ENCODE data around the gene RBM43.
"Not testable (repeated sequence)": the region's sequence is repeated elsewhere in the genome, so short reads cannot be mapped to it uniquely, and the experiment has no call there.

The RBM43 gene

DNA sequence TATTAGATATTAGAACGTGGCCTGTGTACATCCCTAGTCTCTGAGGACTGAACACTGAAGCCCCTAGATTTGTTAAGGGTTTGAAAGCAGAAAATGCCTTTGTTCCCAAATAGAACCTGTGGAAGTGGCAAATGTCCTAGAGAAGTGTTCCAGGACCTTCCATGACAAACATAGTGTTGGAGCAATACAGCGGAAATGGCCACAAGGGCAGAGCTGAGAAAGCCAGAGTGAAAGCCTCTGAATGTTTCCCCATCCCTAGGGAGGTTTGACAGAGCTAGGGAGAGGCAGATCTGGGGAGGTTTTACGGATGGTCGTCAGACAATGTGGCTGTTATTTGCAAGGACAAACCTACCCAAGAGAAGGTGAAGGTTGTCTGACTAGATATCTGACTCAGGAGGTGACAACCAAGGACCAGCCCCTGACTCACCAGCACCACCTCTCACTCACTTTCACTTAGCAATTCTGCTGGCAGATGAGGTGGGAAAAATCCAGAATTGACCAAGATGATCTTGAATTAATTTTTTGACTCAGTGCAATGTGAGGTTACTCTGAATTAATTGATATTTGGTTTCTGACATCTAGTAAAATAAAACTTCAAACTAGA lies 24.1 kb downstream of the RBM43 start:
- no peak for DNase-seq
- intact Hi-C loops (cut with DNase I) = loop anchor here (10.0 kb wide), 1 partner anchor 1643 kb away; no protein-coding TSS in a partner anchor

DNA sequence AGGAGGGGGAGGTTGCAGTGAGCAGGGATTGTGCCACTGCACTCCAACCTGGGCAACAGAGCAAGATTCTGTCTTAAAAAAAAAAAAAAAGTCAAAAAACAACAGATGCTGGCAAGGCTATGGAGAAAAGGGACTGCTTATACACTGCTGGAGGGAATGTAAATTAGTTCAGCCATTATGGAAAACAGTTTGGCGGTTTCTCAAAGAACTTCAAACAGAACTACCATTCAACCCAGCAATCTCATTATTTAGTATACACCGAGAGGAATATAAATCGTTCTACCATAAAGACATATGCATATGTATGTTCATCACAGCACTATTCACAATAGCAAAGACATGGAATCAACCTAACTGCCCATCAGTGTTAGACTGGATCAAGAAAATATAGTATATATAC lies 27.9 kb downstream of the RBM43 start:
- not testable (repeated sequence) for DNase-seq
- intact Hi-C loops (cut with DNase I) = loop anchor here (10.0 kb wide), 1 partner anchor 1639 kb away; no protein-coding TSS in a partner anchor

GRCh38 chr2:151233288-151233687 lies 28.4 kb downstream of the RBM43 start:
- intact Hi-C loops (cut with DNase I) = loop anchor here (10.0 kb wide), 1 partner anchor 1638 kb away; no protein-coding TSS in a partner anchor

GRCh38 chr2:151230627-151231140 lies 31.0 kb downstream of the RBM43 start:
- intact Hi-C loops (cut with DNase I) = loop anchor here (10.0 kb wide), 1 partner anchor 1636 kb away; no protein-coding TSS in a partner anchor
- no peak for DNase-seq

More at GRCh38 chr2:151233288-151233687, 28.4 kb downstream of the RBM43 start:
- DNase-seq = not testable (repeated sequence)

DNA sequence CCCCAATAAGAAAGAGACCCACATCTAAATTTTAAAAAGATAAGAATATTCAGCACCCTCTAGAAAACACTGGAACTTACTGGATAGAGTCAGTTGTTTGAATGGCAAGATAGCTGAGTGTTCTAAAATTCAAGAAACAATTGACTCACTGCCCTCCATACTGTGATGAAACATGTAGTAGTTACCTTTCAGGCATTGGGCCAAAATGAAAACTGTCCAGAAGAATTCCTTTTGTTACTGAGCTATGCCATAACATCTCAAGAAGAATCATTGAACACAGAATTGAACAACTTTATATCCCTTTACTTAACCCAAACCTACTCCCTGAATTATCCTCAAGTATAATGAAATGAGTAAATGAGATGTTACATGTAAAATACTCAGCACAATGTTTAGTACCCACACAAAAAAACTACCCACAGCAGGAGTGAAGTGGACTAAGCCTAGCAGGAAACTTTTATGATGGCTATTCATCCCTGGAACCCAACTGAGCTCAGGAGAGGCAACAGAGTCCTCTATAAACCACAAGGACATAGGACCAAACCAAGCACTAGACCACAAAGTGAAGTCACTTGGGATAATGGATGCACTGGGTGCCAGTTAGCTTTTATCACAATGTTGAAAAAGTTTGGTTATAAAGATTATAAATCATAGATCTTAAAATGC lies 32.7 kb downstream of the RBM43 start:
- intact Hi-C loops (cut with DNase I) = no loop called here
- no peak for DNase-seq

DNA sequence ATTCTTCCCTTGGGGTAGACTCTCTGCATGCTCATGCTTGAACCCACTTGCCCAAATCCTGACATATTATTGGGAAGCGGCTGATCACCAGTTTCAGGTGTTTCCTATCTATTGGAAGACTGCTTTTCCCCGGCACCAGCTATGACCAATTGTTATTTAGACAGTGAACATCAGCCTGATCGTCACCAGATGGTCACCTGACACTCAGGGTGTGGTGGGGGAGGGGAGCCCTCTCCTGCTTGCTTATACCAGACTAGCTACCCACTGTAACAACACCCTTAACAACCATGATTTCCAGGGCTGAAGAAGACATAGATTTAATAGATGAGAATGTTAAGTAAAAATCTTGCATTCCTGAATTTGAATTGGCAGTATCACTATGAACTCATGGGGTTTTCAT lies 44.3 kb downstream of the RBM43 start:
- intact Hi-C loops (cut with DNase I) = no loop called here

GRCh38 chr2:151207100-151207499 lies 54.6 kb downstream of the RBM43 start:
- intact Hi-C loops (cut with DNase I) = no loop called here

More for the DNA sequence above, 44.3 kb downstream of the RBM43 start:
- DNase-seq = no peak

GRCh38 chr2:151206446-151206968 lies 55.2 kb downstream of the RBM43 start:
- no peak for DNase-seq
- intact Hi-C loops (cut with DNase I) = no loop called here

More at GRCh38 chr2:151207100-151207499, 54.6 kb downstream of the RBM43 start:
- no peak for DNase-seq

- intact Hi-C loops (cut with DNase I) = no loop called here
- no peak for DNase-seq
These were observed 56.1 kb downstream of the RBM43 start for GRCh38 chr2:151205571-151205970.

DNA sequence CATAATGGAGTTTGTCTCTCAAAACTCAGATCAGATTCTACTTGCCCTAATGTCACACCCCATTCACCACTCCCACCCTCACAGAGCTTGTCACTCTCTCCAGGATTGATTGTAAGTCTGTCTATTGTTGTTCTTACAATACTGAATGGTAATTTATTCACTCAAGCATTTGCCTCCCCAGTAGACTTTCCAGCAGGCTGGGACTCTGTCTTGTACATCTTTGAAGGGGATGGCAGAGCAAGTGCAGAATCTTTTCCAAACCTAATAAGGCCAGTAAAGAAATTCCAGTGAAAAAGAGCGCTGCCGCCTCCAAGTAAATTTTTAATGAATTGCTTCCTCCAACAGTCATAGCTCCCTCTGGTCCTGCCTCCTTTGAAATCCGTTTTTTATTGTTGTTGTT lies 56.9 kb downstream of the RBM43 start:
- intact Hi-C loops (cut with DNase I) = no loop called here
- DNase-seq = no peak

DNA sequence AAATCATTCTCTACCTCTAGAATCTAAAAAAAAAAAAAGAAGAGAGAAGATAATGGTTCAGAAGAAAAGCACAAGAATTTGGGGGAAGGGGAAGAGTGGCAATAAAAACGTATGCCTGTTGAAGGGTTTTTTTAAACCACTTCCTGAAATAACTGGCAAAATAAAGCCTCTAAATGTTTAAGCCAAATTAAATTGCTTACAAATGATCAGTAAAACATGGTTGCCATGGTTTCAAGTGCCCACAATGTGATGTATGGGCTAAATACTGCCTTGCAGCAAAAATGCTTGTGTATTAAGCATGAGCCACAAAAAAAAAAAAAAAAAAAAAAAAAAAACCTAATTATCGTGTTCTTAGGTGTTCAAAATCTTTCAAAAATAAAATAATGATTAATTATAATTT lies 60.8 kb downstream of the RBM43 start:
- intact Hi-C loops (cut with DNase I) = no loop called here
- no peak for DNase-seq

GRCh38 chr2:151200277-151200676 lies 61.4 kb downstream of the RBM43 start:
- DNase-seq = no peak
- intact Hi-C loops (cut with DNase I) = no loop called here

DNA sequence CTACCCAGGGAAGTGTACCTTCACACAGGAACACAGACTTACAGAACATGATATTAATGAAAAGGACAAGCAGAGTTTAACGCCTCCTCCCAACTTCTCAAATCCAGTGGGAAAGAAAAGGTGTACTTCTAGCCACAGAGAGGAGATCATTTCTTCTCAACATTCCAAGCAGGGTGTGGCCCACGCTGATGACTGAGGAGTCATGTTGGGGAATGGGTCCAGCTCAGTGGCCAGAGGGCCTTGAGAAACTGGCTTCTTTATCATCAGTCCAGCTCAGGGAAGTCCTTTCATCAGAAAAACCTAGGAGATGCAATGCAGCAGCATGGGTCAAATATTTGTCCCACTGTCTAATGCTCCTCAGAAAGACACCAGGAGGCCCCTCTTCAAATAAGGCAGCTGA lies 63.0 kb downstream of the RBM43 start:
- no peak for DNase-seq
- intact Hi-C loops (cut with DNase I) = no loop called here

All from head of caudate nucleus (tissue), 42 donors.